Endodermal cell (in vitro differentiated cells): ENCODE results near the gene UCN3. TPM values are rescaled to one million over a fixed set of nuclear protein-coding genes. Genes with fewer than 3 reads are reported as not detected.

Experiments used
- DNase-seq: peaks from one replicate; pipeline ENCODE4 v3.0.0-alpha.2; 2017
- H3K27ac ChIP-seq: 2 replicates; pipeline ENCODE4 v1.5.1; 2013; ENCODE audit warnings: mild to moderate bottlenecking, low read depth, low read length, moderate library complexity
- H3K27me3 ChIP-seq: 2 replicates; pipeline ENCODE4 v1.6.1; 2013; ENCODE audit warnings: mild to moderate bottlenecking, low read length, moderate library complexity; ENCODE audit not compliant: insufficient read depth, control insufficient read depth, poor library complexity, severe bottlenecking
- H3K36me3 ChIP-seq: 2 replicates; pipeline ENCODE4 v1.7.0; 2013; ENCODE audit warnings: mild to moderate bottlenecking, low read length, moderate library complexity; ENCODE audit not compliant: control insufficient read depth, insufficient read depth
- H3K4me1 ChIP-seq: one replicate; pipeline ENCODE4 v1.7.0; 2013; ENCODE audit warnings: low read length; ENCODE audit not compliant: control insufficient read depth, insufficient read depth
- H3K4me3 ChIP-seq: 2 replicates; pipeline ENCODE4 v1.5.1; 2013; ENCODE audit warnings: mild to moderate bottlenecking, low read length, moderate library complexity
- H3K9ac ChIP-seq: 2 replicates; pipeline ENCODE4 v1.6.1; 2013; ENCODE audit warnings: mild to moderate bottlenecking, low read length, moderate library complexity; ENCODE audit not compliant: poor library complexity, severe bottlenecking; ENCODE audit errors: extremely low read depth
- H3K9me3 ChIP-seq: 2 replicates; pipeline ENCODE4 v1.6.1; 2013; ENCODE audit warnings: mild to moderate bottlenecking, low read length, moderate library complexity; ENCODE audit not compliant: control insufficient read depth
- H3K27ac Mint-ChIP-seq: 2 replicates; pipeline ENCODE4 v1.8.0; 2020; ENCODE audit warnings: mixed read lengths
- H3K27me3 Mint-ChIP-seq: 2 replicates; pipeline ENCODE4 v1.8.0; 2021; ENCODE audit warnings: mild to moderate bottlenecking, mixed read lengths; ENCODE audit not compliant: insufficient read depth
- H3K36me3 Mint-ChIP-seq: 2 replicates; pipeline ENCODE4 v1.8.0; 2020; ENCODE audit warnings: low read depth, mixed read lengths
- H3K4me1 Mint-ChIP-seq: 2 replicates; pipeline ENCODE4 v1.8.0; 2020; ENCODE audit warnings: mixed read lengths
- H3K4me3 Mint-ChIP-seq: 2 replicates; pipeline ENCODE4 v1.8.0; 2020; ENCODE audit warnings: mild to moderate bottlenecking, moderate library complexity, mixed read lengths
- H3K9me3 Mint-ChIP-seq: 2 replicates; pipeline ENCODE4 v1.8.0; 2020; ENCODE audit warnings: mild to moderate bottlenecking, mixed read lengths
- WGBS, 2 experiments: methylation state at CpG; one replicate each; pipeline versions ENCODE4 v1.1.5 to v1.1.7; 2013; ENCODE audit warnings: missing lambda C conversion rate in 2 of 2, mixed read lengths in 1 of 2; ENCODE audit not compliant: insufficient coverage in 1 of 2, insufficient read length in 1 of 2; 5-methylcytosine and 5-hydroxymethylcytosine counted together
- total RNA-seq, 2 donors: library from RNA; stranded (reverse); fragmentation: NEBNext Ultra II Directional in 1 of 2; extraction: Animal tissue kit (Norgen Biotek cat#: 25700) in 1 of 2; gene quantifications; 2 replicates in 1 of 2; 3 replicates in 1 of 2; pipeline ENCODE4 v1.2.1, GENCODE V29; 2021
- TF ChIP-seq, protein P1 (sequence below): fragments of 200-600 bp; sonication (generic); conservative IDR thresholded peaks from 2 replicates; pipeline ENCODE4 v1.5.0; 2021; ENCODE audit warnings: antibody characterized with exemption, mild to moderate bottlenecking

The UCN3 gene
- total RNA-seq, 2 donors from 2014 or later: not detected

GRCh38 chr10:5325076-5325475, 39.7 kb upstream of the UCN3 start:
- Histone ChIP-seq H3K27ac (no peak overlapping the region), H3K9me3 (no peaks in the 10 kb centered on the region), H3K4me1 (no peaks in the 10 kb centered on the region), H3K36me3 (no peaks in the 10 kb centered on the region), H3K4me3 (no peak overlapping the region), H3K27me3 (no peaks in the 10 kb centered on the region), H3K9ac (no peak overlapping the region)
- Mint-ChIP-seq H3K9me3 (peaks cover 9% of the 10 kb centered on the region), H3K4me1 (no peaks in the 10 kb centered on the region), H3K27ac (no peak overlapping the region), H3K4me3 (no peak overlapping the region), H3K36me3 (no peaks in the 10 kb centered on the region), H3K27me3 (no peaks in the 10 kb centered on the region)
- WGBS, 2 experiments: 84 to 90% methylated on average over 4 to 6 of the region's 6 CpGs
- no peak for DNase-seq
- TF ChIP-seq, protein P1, sequence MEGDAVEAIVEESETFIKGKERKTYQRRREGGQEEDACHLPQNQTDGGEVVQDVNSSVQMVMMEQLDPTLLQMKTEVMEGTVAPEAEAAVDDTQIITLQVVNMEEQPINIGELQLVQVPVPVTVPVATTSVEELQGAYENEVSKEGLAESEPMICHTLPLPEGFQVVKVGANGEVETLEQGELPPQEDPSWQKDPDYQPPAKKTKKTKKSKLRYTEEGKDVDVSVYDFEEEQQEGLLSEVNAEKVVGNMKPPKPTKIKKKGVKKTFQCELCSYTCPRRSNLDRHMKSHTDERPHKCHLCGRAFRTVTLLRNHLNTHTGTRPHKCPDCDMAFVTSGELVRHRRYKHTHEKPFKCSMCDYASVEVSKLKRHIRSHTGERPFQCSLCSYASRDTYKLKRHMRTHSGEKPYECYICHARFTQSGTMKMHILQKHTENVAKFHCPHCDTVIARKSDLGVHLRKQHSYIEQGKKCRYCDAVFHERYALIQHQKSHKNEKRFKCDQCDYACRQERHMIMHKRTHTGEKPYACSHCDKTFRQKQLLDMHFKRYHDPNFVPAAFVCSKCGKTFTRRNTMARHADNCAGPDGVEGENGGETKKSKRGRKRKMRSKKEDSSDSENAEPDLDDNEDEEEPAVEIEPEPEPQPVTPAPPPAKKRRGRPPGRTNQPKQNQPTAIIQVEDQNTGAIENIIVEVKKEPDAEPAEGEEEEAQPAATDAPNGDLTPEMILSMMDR: no peak

DNA sequence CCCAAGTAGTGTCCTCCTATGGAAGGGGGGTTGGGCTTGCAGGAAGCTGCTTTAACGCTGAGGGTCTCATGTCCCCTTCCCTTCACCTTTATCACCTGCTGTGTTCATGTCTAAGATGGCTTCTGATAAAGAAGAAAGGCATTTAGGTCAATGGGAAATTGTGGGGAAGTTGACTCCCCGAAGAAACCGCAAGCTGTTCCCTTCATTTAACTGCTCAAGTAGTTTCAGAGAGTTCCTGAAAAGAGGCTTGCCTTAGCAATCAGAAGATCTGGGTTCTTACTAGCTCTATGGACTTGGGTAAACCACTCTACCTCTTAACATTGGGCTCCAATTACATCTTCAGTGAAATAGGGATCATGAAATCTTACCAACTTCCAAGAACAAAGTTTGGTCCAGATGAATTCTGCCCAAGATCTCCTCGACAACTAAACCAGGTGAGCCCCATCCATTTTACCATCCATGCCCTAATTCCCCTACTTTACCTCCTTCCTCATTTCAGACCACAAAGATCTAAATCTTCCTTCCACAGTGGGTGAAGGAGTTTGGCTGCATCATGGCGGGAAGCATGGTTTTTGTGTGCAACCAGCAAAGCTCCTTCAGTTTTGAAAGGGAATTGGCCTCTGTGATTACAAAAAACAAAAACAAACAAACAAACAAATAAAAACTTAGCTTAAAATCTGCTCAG, 30.4 kb upstream of the UCN3 start:
- H3K27me3 Mint-ChIP-seq: no peaks in the 10 kb centered on the region

DNA sequence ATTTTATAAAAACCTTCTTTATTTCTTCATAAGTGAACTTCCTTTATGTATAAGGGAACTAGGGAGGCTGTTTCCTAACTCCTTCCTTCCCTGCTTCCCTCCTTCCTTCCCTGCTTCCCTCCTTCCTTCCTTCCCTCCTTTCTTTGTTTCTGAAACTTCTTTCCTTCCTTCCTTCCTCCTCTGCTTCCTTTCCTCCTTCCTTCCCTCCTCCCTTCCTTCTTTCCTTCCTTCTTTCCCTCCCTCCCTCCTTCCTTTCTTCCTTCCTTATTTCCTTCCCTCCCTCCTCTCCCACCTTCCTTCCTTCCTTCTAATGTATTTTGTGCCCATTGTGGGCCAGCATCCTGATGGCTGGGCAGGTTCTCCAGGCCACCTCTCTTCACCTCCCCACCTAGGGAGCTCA, 26.8 kb upstream of the UCN3 start:
- Histone ChIP-seq H3K27ac (no peak overlapping the region), H3K27me3 (no peaks in the 10 kb centered on the region), H3K9me3 (no peaks in the 10 kb centered on the region), H3K4me3 (no peak overlapping the region), H3K9ac (no peak overlapping the region), H3K4me1 (no peaks in the 10 kb centered on the region), H3K36me3 (no peaks in the 10 kb centered on the region)
- no peak for DNase-seq
- no peaks in the 10 kb centered on the region for H3K4me1 Mint-ChIP-seq
- H3K27ac Mint-ChIP-seq: no peak overlapping the region
- TF ChIP-seq, protein P1: no peak
- no peak overlapping the region for H3K4me3 Mint-ChIP-seq
- H3K36me3 Mint-ChIP-seq: no peaks in the 10 kb centered on the region
- H3K9me3 Mint-ChIP-seq: no peaks in the 10 kb centered on the region
- H3K27me3 Mint-ChIP-seq: no peaks in the 10 kb centered on the region

More for the DNA sequence above, 30.4 kb upstream of the UCN3 start:
- no peaks in the 10 kb centered on the region for H3K4me1 Mint-ChIP-seq
- Histone ChIP-seq H3K4me3 (no peak overlapping the region), H3K9ac (no peak overlapping the region), H3K36me3 (no peaks in the 10 kb centered on the region), H3K27ac (no peak overlapping the region), H3K9me3 (no peaks in the 10 kb centered on the region), H3K27me3 (no peaks in the 10 kb centered on the region), H3K4me1 (no peaks in the 10 kb centered on the region)
- WGBS, 2 experiments: 77 to 80% methylated on average over 2 to 5 of the region's 5 CpGs
- no peak overlapping the region for H3K27ac Mint-ChIP-seq
- peaks cover 4% of the 10 kb centered on the region for H3K9me3 Mint-ChIP-seq
- H3K36me3 Mint-ChIP-seq: no peaks in the 10 kb centered on the region
- no peak overlapping the region for H3K4me3 Mint-ChIP-seq
- TF ChIP-seq, protein P1: no peak
- no peak for DNase-seq
